GM18907 (cell line): ENCODE data around the gene RTL10.
A peak's percentile ranks its signal among the peaks of the same experiment; 100 is the strongest.

Experiments used
- ATAC-seq: cut with Tn5 transposase; IDR thresholded peaks from one replicate; pipeline ENCODE4 v1.9.1; 2021; ENCODE audit warnings: mild to moderate bottlenecking, moderate library complexity; ENCODE audit not compliant: unreplicated experiment

The RTL10 gene

GRCh38 chr22:19865141-19865829, 10.6 kb upstream of the RTL10 start:
- ATAC-seq, result no peak

GRCh38 chr22:19864538-19865106, 9.9 kb upstream of the RTL10 start:
- ATAC-seq, result no peak

- no peak for ATAC-seq
These were observed 8.9 kb upstream of the RTL10 start for GRCh38 chr22:19863571-19863970.

- ATAC-seq, result no peak
These were observed 8.1 kb upstream of the RTL10 start for GRCh38 chr22:19862619-19863246.

GRCh38 chr22:19859861-19860510, 5.3 kb upstream of the RTL10 start:
- ATAC-seq, result no peak

GRCh38 chr22:19857382-19857781, 2.7 kb upstream of the RTL10 start:
- no peak for ATAC-seq

- ATAC-seq, result peak; percentile 23
These were observed 1.1 kb upstream of the RTL10 start for GRCh38 chr22:19855504-19856409.

- ATAC-seq, result peak; percentile 20
These were observed 546 bp downstream of the RTL10 start for GRCh38 chr22:19853879-19854777.

- ATAC-seq, result no peak
These were observed 1.4 kb downstream of the RTL10 start for GRCh38 chr22:19853058-19853878.

- ATAC-seq, result no peak
These were observed 2.4 kb downstream of the RTL10 start for GRCh38 chr22:19852177-19852781.

- no peak for ATAC-seq
These were observed 3.1 kb downstream of the RTL10 start for GRCh38 chr22:19851291-19852176.

- no peak for ATAC-seq
These were observed 3.9 kb downstream of the RTL10 start for GRCh38 chr22:19850763-19851109.

GRCh38 chr22:19849835-19850762, 4.6 kb downstream of the RTL10 start:
- ATAC-seq, result no peak

- ATAC-seq, result no peak
These were observed 6.1 kb downstream of the RTL10 start for GRCh38 chr22:19848298-19849224.

GRCh38 chr22:19847345-19847632, 7.4 kb downstream of the RTL10 start:
- no peak for ATAC-seq
